HEK293T (cell line): ENCODE measurements around the gene LYPLA2.

Experiments
- CTCF ChIA-PET: fragments of 350-600 bp; formaldehyde crosslinking; extraction: SDS; loops from one replicate; lab custom pipeline; 2021; ENCODE audit warnings: antibody characterized with exemption, inconsistent platforms; lab: Yijun Ruan, JAX
- POLR2A ChIA-PET: fragments of 350-600 bp; formaldehyde crosslinking; extraction: SDS; loops from one replicate; lab custom pipeline; 2020; ENCODE audit warnings: antibody characterized with exemption, inconsistent platforms; lab: Yijun Ruan, JAX
- DNase-seq: peaks from one replicate; pipeline ENCODE4 v3.0.0; 2012; ENCODE audit warnings: mixed read lengths; ENCODE audit errors: extremely low spot score
- ARNT ChIP-seq: fragments of 450-650 bp; IDR thresholded peaks from 2 replicates; pipeline ENCODE4 v1.6.1; 2017; ENCODE audit warnings: mild to moderate bottlenecking
- BHLHE40 ChIP-seq: fragments of 450-650 bp; IDR thresholded peaks from 2 replicates; pipeline ENCODE4 v1.6.1; 2016; ENCODE audit warnings: mild to moderate bottlenecking, moderate library complexity, borderline replicate concordance
- CTBP1 ChIP-seq: fragments of 450-650 bp; IDR thresholded peaks from 2 replicates; pipeline ENCODE4 v1.6.1; 2016; ENCODE audit warnings: borderline replicate concordance
- ELF4 ChIP-seq: fragments of 450-650 bp; IDR thresholded peaks from 2 replicates; pipeline ENCODE4 v1.6.1; 2017; ENCODE audit warnings: antibody characterized with exemption
- FOXA1 ChIP-seq: fragments of 450-650 bp; IDR thresholded peaks from 2 replicates; pipeline ENCODE4 v1.6.1; 2016; ENCODE audit warnings: mild to moderate bottlenecking
- FOXK2 ChIP-seq: fragments of 450-650 bp; IDR thresholded peaks from 2 replicates; pipeline ENCODE4 v1.6.1; 2016; ENCODE audit warnings: mild to moderate bottlenecking
- FOXM1 ChIP-seq: fragments of 450-650 bp; IDR thresholded peaks from 2 replicates; pipeline ENCODE4 v1.6.1; 2017; ENCODE audit warnings: mild to moderate bottlenecking, borderline replicate concordance
- HDGF ChIP-seq: fragments of 450-650 bp; IDR thresholded peaks from 2 replicates; pipeline ENCODE4 v1.6.1; 2017; ENCODE audit warnings: antibody characterized with exemption, borderline replicate concordance
- L3MBTL2 ChIP-seq: fragments of 450-650 bp; conservative IDR thresholded peaks from 2 replicates; pipeline ENCODE4 v1.6.1; 2016; ENCODE audit warnings: mild to moderate bottlenecking
- LEF1 ChIP-seq: fragments of 450-650 bp; IDR thresholded peaks from 2 replicates; pipeline ENCODE4 v1.6.1; 2017; ENCODE audit warnings: mild to moderate bottlenecking, borderline replicate concordance
- NFRKB ChIP-seq: fragments of 450-650 bp; IDR thresholded peaks from 2 replicates; pipeline ENCODE4 v1.6.1; 2016; ENCODE audit warnings: mild to moderate bottlenecking, moderate library complexity
- SP1 ChIP-seq: fragments of 450-650 bp; IDR thresholded peaks from 2 replicates; pipeline ENCODE4 v1.6.1; 2017
- SUZ12 ChIP-seq: fragments of 450-650 bp; IDR thresholded peaks from 2 replicates; pipeline ENCODE4 v1.6.1; 2016; ENCODE audit warnings: mild to moderate bottlenecking
- TARDBP ChIP-seq: fragments of 450-650 bp; IDR thresholded peaks from 2 replicates; pipeline ENCODE4 v1.6.1; 2016
- ZNF384 ChIP-seq: fragments of 450-650 bp; IDR thresholded peaks from 2 replicates; pipeline ENCODE4 v1.6.1; 2016
- TF ChIP-seq, protein P1 (sequence below): fragments of 450-650 bp; IDR thresholded peaks from 2 replicates; pipeline ENCODE4 v1.6.1; 2016

Gene LYPLA2

DNA sequence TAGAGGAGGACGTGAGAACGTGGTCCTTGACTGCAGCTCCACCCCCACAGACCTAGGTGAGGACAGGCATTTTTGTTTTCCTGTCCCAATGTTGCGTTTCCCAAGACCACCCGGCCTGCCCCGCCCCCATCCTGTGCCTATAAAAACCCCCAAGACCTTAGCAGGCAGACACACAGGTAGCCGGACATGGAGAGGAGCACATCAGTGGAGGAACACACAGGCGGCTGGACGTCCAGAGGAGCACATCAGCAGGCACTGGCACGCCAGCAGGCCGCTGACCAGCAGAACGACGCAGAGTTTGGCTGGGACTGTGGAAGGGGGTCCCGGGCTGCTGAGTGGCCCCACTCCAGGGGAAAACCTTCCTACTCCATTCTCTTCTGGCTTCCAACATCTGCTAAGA is 47.0 kb downstream of the LYPLA2 start:
- no peak for DNase-seq
- ChIA-PET POLR2A (no interaction called here), CTCF (no interaction called here)
- TF ChIP-seq ELF4 (no peak), NFRKB (no peak), FOXA1 (no peak), L3MBTL2 (no peak), FOXM1 (no peak), TARDBP (no peak), CTBP1 (no peak), ARNT (no peak), SP1 (no peak), FOXK2 (no peak), HDGF (no peak), BHLHE40 (no peak), ZNF384 (no peak), LEF1 (no peak)
- TF ChIP-seq, protein P1, sequence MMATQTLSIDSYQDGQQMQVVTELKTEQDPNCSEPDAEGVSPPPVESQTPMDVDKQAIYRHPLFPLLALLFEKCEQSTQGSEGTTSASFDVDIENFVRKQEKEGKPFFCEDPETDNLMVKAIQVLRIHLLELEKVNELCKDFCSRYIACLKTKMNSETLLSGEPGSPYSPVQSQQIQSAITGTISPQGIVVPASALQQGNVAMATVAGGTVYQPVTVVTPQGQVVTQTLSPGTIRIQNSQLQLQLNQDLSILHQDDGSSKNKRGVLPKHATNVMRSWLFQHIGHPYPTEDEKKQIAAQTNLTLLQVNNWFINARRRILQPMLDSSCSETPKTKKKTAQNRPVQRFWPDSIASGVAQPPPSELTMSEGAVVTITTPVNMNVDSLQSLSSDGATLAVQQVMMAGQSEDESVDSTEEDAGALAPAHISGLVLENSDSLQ, result no peak

DNA sequence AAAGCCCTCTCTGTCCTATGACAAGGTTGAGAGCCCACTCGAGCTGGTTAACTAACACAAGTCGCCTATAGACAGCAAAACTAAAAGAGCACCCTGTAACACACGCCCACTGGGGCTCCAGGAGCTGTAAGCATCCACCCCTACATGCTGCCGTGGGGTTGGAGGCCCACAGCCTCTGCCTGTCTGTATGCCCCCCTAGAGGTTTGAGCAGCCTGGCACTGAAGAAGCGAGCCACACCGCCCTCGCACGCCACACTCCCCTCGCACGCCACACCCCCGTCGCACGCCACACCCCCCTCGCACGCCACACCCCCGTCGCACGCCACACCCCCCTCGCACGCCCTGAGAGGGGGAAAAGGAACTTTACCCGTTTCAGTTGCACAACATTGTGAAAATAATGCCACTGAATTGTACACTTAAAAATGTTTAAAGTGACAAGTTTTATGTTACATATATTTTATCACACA is 47.5 kb downstream of the LYPLA2 start:
- POLR2A ChIA-PET, result no interaction called here
- TF ChIP-seq ARNT (no peak), FOXA1 (no peak), CTBP1 (no peak), BHLHE40 (no peak), FOXM1 (no peak)
- DNase-seq, result peak; percentile 71
- CTCF ChIA-PET, result interaction anchor here (0.7 kb wide), 1 partner anchor 548 kb away, joined by 3 read pairs; no protein-coding TSS in a partner anchor

DNA sequence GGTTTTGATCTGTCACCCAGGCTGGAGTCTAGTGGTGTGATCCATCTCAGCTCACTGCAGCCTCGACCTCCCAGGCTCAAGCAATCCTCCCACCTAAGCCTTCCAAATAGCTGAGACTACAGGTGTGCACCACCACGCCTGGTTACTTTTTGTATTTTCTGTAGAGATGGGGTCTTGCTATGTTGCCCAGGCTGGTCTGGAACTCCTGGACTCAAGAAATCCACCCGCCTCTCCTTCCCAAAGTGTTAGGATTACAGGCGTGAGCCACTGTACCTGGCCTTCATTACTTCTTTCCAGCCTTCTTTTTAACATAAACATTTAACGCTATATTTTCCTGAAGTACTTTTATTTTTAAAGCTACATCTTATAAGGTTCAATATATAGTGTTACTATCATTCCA is 52.7 kb downstream of the LYPLA2 start:
- TF ChIP-seq SUZ12, result no peak
- no peak for TF ChIP-seq FOXA1
- ChIA-PET CTCF (no interaction called here), POLR2A (interaction anchor here (0.7 kb wide), 1 partner anchor 100 kb away, joined by 3 read pairs; the partner anchor contains the start of gene ELOA)
- DNase-seq, result no peak
